Measurements from ENCODE around the gene TMEM223.

- no peak for TF ChIP-seq CTCF (IDR thresholded peaks at IDR 0.05; ENCODE audit: low read depth, low read length, poor library complexity, severe bottlenecking)
- no peak for TF ChIP-seq EZH2phosphoT487 (IDR thresholded peaks at IDR 0.05; ENCODE audit: borderline replicate concordance, low read length)
These were observed 13.5 kb upstream of the TMEM223 start, which contains the start of gene NXF1 for GRCh38 chr11:62805076-62805892.

All from DOHH2 (cell line).